GM23338 (cell line): ENCODE measurements around the gene EPHB1. TPM values are rescaled to one million over a fixed set of nuclear protein-coding genes. Genes with fewer than 3 reads are reported as not detected.

ENCODE experiments used
- ATAC-seq: fragments of 200-7000 bp; cut with Tn5 transposase; 3 replicates; pipeline ENCODE4 v1.9.1; 2020
- DNase-seq: peaks from one replicate; pipeline ENCODE4 v3.0.0-alpha.2; 2015; ENCODE audit warnings: low spot score
- H2AFZ ChIP-seq: fragments of 200-600 bp; sonication (generic); 2 replicates; pipeline ENCODE4 v1.8.0; 2016; ENCODE audit warnings: antibody characterized with exemption, mild to moderate bottlenecking, moderate library complexity
- H3F3A ChIP-seq: fragments of 200-600 bp; sonication (generic); replicated peaks from 2 replicates; pipeline ENCODE4 v1.8.0; 2017; ENCODE audit warnings: antibody characterized with exemption, mixed run types, low read depth
- H3K27ac ChIP-seq: fragments of 200-600 bp; sonication (generic); 2 replicates; pipeline ENCODE4 v1.6.1; 2016; ENCODE audit warnings: low read depth
- H3K27me3 ChIP-seq: fragments of 200-600 bp; sonication (generic); 2 replicates; pipeline ENCODE4 v1.8.0; 2016; ENCODE audit warnings: mild to moderate bottlenecking, mixed run types, moderate library complexity; ENCODE audit not compliant: insufficient read depth
- H3K36me3 ChIP-seq: fragments of 200-600 bp; sonication (generic); 2 replicates; pipeline ENCODE4 v1.8.0; 2016; ENCODE audit warnings: mild to moderate bottlenecking; ENCODE audit not compliant: insufficient read depth
- H3K4me1 ChIP-seq: fragments of 200-600 bp; sonication (generic); 2 replicates; pipeline ENCODE4 v1.8.0; 2016; ENCODE audit warnings: mild to moderate bottlenecking, moderate library complexity; ENCODE audit not compliant: insufficient read depth
- H3K4me2 ChIP-seq: fragments of 200-600 bp; sonication (generic); 2 replicates; pipeline ENCODE4 v1.7.1; 2017; ENCODE audit warnings: mixed run types
- H3K4me3 ChIP-seq: fragments of 200-600 bp; sonication (generic); 2 replicates; pipeline ENCODE4 v1.6.1; 2016; ENCODE audit warnings: mixed run types
- H3K79me2 ChIP-seq: fragments of 200-600 bp; sonication (generic); replicated peaks from 2 replicates; pipeline ENCODE4 v1.8.0; 2017; ENCODE audit warnings: mild to moderate bottlenecking; ENCODE audit not compliant: insufficient read depth
- H3K9me2 ChIP-seq: fragments of 200-600 bp; sonication (generic); 2 replicates; pipeline ENCODE4 v1.8.0; 2017; ENCODE audit not compliant: insufficient read depth
- H4K20me1 ChIP-seq: fragments of 200-600 bp; sonication (generic); replicated peaks from 2 replicates; pipeline ENCODE4 v1.8.0; 2017; ENCODE audit warnings: mild to moderate bottlenecking; ENCODE audit not compliant: insufficient read depth
- H3K27ac Mint-ChIP-seq: 2 replicates; pipeline ENCODE4 v1.8.0; 2020; ENCODE audit warnings: inconsistent platforms, mild to moderate bottlenecking, moderate library complexity, mixed read lengths
- H3K27me3 Mint-ChIP-seq: 3 replicates; pipeline ENCODE4 v1.8.0; 2022; ENCODE audit warnings: low read depth, mild to moderate bottlenecking, moderate library complexity, mixed read lengths, inconsistent platforms; ENCODE audit not compliant: insufficient read depth, poor library complexity
- H3K36me3 Mint-ChIP-seq: 3 replicates; pipeline ENCODE4 v1.8.0; 2021; ENCODE audit warnings: low read depth, mild to moderate bottlenecking, inconsistent platforms, moderate library complexity, mixed read lengths
- H3K4me1 Mint-ChIP-seq: 3 replicates; pipeline ENCODE4 v1.8.0; 2020; ENCODE audit warnings: mild to moderate bottlenecking, inconsistent platforms, mixed read lengths
- H3K4me3 Mint-ChIP-seq: 3 replicates; pipeline ENCODE4 v1.8.0; 2021; ENCODE audit warnings: moderate library complexity, mild to moderate bottlenecking, inconsistent platforms, mixed read lengths
- H3K9me3 Mint-ChIP-seq: 3 replicates; pipeline ENCODE4 v1.8.0; 2020; ENCODE audit warnings: moderate library complexity, mild to moderate bottlenecking, inconsistent platforms, mixed read lengths
- CTCF ChIP-seq, 2 experiments: fragments of 200-600 bp in 1 of 2; sonication (generic) in 1 of 2; conservative IDR thresholded peaks; 2 replicates each; pipeline versions ENCODE4 v1.5.1 to v1.6.1; 2016 to 2017; ENCODE audit warnings: antibody characterized with exemption in 2 of 2, low read depth in 2 of 2, mild to moderate bottlenecking in 2 of 2, moderate library complexity in 1 of 2
- ETS1 ChIP-seq: IDR thresholded peaks from 2 replicates; pipeline ENCODE4 v1.6.1; 2016; ENCODE audit warnings: antibody characterized with exemption
- NANOG ChIP-seq: IDR thresholded peaks from 2 replicates; pipeline ENCODE4 v1.6.1; 2016; ENCODE audit warnings: antibody characterized with exemption, borderline replicate concordance
- POLR2AphosphoS5 ChIP-seq: IDR thresholded peaks from 2 replicates; pipeline ENCODE4 v1.6.1; 2016; ENCODE audit warnings: antibody characterized with exemption, low read depth
- REST ChIP-seq: IDR thresholded peaks from one replicate; pipeline ENCODE4 v1.6.1; 2018; ENCODE audit warnings: antibody characterized with exemption; ENCODE audit not compliant: unreplicated experiment
- STAT1 ChIP-seq: IDR thresholded peaks from one replicate; pipeline ENCODE4 v1.6.1; 2016; ENCODE audit warnings: antibody characterized with exemption; ENCODE audit not compliant: unreplicated experiment
- ZNF331 ChIP-seq: fragments of 250-450 bp; sonication (Bioruptor Pico); IDR thresholded peaks from 2 replicates; pipeline ENCODE4 v1.5.0; 2020; ENCODE audit warnings: low read depth, mild to moderate bottlenecking, moderate library complexity
- polyA plus RNA-seq: library from polyadenylated mRNA; unstranded; fragments of >200 nt; fragmentation: Nextera tagmentation; extraction: Ambion mirVana; gene quantifications from 2 replicates; pipeline ENCODE4 v1.2.1, GENCODE V29; 2016
- total RNA-seq: library from RNA; depleted of rRNA; stranded (reverse); fragments of >200 nt; shearing (Covaris generic); gene quantifications from 2 replicates; pipeline ENCODE4 v1.2.3, GENCODE V29; 2014

Gene EPHB1
- total and polyA plus RNA-seq, 2 experiments from 2014 or later, result 2.7 to 5.2 TPM

- Mint-ChIP-seq H3K27me3 (no peaks in the 10 kb centered on the region), H3K27ac (no peak overlapping the region)
- ATAC-seq, result no peak
These were observed 333.8 kb downstream of the EPHB1 start for GRCh38 chr3:135128818-135129217.

GRCh38 chr3:135131290-135131689 is 336.2 kb downstream of the EPHB1 start:
- H3K4me1 ChIP-seq, result no peaks in the 10 kb centered on the region
- DNase-seq (no peak), ATAC-seq (no peak)
- H4K20me1 ChIP-seq, result no peaks in the 10 kb centered on the region
- Mint-ChIP-seq H3K9me3 (no peaks in the 10 kb centered on the region), H3K36me3 (no peaks in the 10 kb centered on the region), H3K4me1 (no peaks in the 10 kb centered on the region), H3K27me3 (no peaks in the 10 kb centered on the region), H3K4me3 (no peak overlapping the region), H3K27ac (no peak overlapping the region)
- H3K79me2 ChIP-seq, result no peaks in the 10 kb centered on the region
- no peaks in the 10 kb centered on the region for H3K36me3 ChIP-seq
- H3K9me2 ChIP-seq, result peaks cover 5% of the 10 kb centered on the region; the same call in 1 of the 2 replicates
- no peaks in the 10 kb centered on the region for H3F3A ChIP-seq
- H3K4me3 ChIP-seq, result no peak overlapping the region
- no peak overlapping the region for H3K27ac ChIP-seq
- H3K27me3 ChIP-seq, result no peaks in the 10 kb centered on the region
- H2AFZ ChIP-seq, result no peak overlapping the region
- no peak overlapping the region for H3K4me2 ChIP-seq
- no peak for TF ChIP-seq REST
- TF ChIP-seq ETS1, result no peak
- no peak for TF ChIP-seq NANOG
- TF ChIP-seq CTCF (conservative IDR thresholded peaks at IDR 0.05; ENCODE audit: low read depth in 2 of 2), result no peak
- TF ChIP-seq POLR2AphosphoS5, result no peak
- TF ChIP-seq STAT1, result no peak
- no peak for TF ChIP-seq ZNF331

More at GRCh38 chr3:135128818-135129217, 333.8 kb downstream of the EPHB1 start:
- no peaks in the 10 kb centered on the region for H3K9me2 ChIP-seq
- H3F3A ChIP-seq, result no peaks in the 10 kb centered on the region
- Mint-ChIP-seq H3K4me3 (no peak overlapping the region), H3K9me3 (no peaks in the 10 kb centered on the region; the same call in 2 of the 3 replicates), H3K4me1 (no peaks in the 10 kb centered on the region), H3K36me3 (no peaks in the 10 kb centered on the region)
- no peaks in the 10 kb centered on the region for H4K20me1 ChIP-seq
- no peak for DNase-seq
- TF ChIP-seq ZNF331, result no peak
- TF ChIP-seq CTCF (conservative IDR thresholded peaks at IDR 0.05; ENCODE audit: low read depth in 2 of 2), result no peak
- TF ChIP-seq POLR2AphosphoS5, result no peak
- H3K79me2 ChIP-seq, result no peaks in the 10 kb centered on the region
- H3K27ac ChIP-seq, result no peak overlapping the region
- H2AFZ ChIP-seq, result no peak overlapping the region
- no peaks in the 10 kb centered on the region for H3K4me1 ChIP-seq
- no peaks in the 10 kb centered on the region for H3K27me3 ChIP-seq
- H3K36me3 ChIP-seq, result no peaks in the 10 kb centered on the region
- H3K4me2 ChIP-seq, result no peak overlapping the region
- no peak overlapping the region for H3K4me3 ChIP-seq
